T-helper 9 cell (primary cell): ENCODE results near the gene FBXO4.

Source experiments
- DNase-seq: peaks from one replicate; pipeline ENCODE4 v3.0.0-alpha.2; 2020
- total RNA-seq, 2 donors: gene quantifications; one replicate each; lab custom pipeline; 2026; lab: John Stamatoyannopoulos, UW

The FBXO4 gene, protein sequence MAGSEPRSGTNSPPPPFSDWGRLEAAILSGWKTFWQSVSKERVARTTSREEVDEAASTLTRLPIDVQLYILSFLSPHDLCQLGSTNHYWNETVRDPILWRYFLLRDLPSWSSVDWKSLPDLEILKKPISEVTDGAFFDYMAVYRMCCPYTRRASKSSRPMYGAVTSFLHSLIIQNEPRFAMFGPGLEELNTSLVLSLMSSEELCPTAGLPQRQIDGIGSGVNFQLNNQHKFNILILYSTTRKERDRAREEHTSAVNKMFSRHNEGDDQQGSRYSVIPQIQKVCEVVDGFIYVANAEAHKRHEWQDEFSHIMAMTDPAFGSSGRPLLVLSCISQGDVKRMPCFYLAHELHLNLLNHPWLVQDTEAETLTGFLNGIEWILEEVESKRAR
- total RNA-seq: 8.9 to 15.0 reads per million in 2 donors

DNA sequence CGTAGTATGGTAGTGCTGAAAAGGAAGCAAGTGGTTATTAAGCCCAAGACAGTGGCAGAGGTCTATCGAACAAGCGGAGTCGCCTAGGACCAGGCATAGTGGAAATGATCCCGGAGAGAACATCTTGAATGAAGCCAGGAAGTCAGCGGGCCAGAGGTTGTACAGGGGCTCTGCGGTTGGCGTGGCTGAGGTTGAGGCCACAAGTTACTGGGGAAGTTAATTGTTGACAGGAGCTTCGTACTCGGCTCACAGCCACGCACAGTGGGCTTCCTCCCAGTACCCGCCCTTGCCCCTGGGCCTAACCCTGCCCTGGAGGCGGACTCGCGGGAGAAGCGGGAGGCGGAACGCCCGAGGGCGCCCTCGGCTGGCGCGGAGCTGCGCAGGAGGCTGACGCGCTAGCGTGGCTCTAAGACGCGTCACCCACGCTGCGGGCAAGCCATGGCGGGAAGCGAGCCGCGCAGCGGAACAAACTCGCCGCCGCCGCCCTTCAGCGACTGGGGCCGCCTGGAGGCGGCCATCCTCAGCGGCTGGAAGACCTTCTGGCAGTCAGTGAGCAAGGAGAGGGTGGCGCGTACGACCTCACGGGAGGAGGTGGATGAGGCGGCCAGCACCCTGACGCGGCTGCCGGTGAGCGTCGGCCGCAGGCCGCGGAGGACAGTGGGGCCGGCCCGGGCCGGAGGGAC lies at the start of gene FBXO4:
FBXO4 (plus strand) TSS at position 410 of the 683 bp plus-strand sequence; CDS start at position 439, 29 bp downstream.
- DNase-seq: peak; percentile 77

DNA sequence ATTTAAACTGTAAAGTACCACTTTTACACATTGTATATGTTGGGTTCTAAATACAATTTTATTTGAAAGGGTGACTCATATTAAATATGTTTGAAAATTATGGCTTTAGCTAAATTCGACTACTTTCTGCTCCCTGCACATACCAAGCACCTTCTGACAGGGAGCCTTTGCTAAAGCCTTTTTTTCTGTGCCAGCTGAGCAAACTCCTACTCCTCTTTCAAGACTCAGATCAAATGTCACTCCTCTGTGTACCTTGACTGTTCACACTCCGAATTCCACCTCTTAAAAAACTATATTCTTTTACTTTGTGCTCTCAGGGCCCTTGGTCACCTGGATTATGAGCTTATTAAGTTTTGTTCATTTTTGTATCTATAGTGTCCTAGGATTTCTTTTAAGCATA lies 48.4 kb upstream of the FBXO4 start:
- no peak for DNase-seq

DNA sequence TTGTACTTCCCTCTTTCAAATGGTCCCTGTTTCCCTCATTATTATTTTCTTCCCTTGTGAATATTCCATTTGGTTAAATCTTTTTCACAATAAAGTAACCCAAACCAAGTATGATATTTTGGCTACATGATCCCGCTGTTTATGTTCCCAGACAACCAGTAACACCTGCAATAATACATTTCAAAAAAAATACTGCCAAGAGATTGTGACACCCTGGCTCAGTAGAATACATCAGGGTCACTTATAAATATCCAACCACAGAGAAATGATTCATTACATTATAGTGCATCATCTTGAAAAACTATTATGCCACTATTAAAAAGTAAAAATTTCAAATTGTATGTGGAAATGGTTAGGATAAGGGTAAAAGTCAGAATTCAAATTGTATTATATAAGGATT lies 47.7 kb upstream of the FBXO4 start:
- no peak for DNase-seq

DNA sequence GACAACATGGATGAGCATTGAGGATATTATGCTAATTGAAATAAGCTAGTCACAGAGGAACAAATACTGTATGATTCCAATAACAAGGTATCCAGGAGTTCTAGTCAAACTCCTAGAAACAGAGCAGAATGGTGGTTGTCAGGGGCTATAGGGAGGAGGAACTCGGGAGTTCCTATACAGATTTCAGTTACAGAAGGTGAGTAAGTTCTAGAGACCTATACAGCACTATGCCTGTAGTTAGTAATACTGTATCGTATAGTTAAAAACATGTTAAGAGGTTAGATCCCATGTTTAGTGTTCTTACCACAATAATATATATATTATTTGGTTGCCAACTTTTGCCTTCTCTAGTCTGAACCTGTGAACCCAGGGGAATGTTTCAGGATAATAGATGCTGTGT lies 46.9 kb upstream of the FBXO4 start:
- no peak for DNase-seq

DNA sequence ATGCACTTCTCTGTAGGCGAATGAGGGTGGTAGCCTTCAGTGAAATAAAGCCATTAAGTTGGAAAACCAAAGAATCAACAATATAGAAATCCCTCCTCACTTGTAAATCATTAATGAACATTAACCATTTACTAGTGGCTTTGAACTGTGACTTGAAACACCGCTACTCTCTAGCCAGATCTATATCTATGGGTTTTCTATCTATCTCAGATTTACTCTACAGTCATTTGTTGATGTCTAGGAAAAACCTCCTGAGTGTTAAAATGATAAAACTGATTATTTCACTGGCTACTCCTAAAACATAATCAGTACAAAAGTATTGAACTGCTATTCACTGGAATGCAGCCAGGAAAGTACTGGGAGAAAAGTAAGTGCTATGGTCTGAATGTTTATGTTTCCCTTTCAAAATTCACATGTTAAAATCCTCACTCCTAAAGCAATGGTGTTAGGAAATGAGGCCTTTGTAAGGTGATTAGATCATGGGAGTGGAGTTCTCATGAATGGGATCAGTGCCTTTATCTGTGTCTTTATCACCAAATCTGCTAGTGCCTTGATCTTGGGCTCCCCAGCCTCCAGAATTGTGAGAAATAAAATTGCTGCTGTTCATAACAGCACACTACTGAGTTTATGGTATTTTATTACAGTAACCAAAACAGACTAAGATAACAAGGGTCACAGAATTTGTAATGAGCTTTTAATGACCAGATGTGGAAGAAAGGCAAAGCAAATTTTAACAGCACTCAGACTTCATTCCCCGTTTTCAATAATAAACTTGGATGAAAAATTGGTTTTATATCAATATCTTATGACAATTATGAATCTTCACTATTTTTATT lies 46.2 kb upstream of the FBXO4 start:
- DNase-seq: no peak

DNA sequence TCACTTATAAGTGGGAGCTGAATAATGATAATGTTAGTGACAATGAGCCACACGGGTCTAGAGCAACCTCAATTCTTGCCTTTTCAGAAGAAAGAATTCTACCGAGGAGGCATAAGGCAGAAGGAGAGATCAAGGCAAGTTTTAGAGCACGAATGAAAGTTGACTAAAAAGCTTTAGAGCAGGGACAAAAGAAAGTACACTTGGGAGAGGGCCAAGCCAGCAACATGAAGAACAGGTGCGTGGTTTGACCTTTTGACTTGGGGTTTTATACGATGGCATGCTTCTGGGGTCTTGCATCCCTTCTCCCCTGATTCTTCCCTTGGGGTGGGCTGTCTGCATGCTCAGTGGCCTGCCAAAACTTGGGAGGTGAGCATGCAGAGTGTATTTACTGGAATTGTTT lies 42.3 kb upstream of the FBXO4 start:
- DNase-seq: no peak

DNA sequence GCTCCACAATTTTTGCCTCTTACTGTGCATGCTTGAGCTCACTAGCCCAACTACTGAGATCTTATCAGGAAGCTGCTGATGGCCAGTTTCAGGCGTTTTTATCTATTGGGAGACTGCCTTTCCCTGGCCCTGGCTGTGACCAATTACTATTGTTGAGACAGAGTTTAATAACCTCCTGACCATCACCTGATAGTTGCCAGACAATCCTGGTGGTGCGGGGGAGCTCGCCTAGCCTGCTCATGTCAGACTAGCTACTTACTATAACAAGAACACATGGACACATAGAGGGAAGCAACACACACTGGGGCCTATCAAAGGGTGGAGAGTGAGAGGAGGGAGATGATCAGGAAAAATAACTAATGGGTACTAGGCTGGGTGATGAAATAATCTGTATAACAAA lies 41.8 kb upstream of the FBXO4 start:
- DNase-seq: no peak

DNA sequence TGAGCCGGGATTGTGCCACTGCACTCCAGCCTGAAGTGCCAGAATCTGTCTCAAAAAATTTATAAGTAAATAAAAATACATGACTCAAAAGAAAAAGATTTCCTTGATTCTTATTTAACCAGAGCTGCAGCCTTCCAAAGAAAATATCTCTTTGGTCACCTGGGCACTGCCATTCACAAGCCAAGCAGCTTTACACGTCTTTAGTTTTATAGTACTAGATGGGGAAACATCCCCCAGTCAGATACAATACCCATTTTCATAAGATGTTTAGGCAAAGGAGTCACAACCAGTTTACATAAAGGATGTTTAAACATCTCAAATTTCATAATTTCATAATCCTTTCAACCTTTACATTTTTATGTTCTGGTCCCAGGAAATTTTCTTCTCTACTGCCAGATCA lies 41.1 kb upstream of the FBXO4 start:
- no peak for DNase-seq

DNA sequence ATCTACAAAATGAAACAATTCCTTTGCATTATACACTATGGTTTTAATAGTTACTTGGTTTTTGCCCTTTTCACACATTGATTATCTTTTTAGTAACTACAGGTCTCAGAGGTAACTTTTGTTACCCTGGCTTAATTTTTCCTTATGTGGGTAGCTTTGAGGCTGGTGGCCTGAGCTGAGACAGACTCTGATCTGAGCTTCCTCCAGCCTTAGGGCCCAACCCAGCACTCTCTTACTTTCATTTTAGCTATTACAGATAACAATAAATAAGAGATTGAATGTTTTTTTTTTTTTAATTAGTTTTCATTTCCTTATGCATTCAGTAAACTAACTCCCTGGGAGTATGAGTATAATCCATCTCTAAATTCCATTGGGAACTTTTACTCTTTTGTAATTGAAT lies 39.8 kb upstream of the FBXO4 start:
- no peak for DNase-seq

DNA sequence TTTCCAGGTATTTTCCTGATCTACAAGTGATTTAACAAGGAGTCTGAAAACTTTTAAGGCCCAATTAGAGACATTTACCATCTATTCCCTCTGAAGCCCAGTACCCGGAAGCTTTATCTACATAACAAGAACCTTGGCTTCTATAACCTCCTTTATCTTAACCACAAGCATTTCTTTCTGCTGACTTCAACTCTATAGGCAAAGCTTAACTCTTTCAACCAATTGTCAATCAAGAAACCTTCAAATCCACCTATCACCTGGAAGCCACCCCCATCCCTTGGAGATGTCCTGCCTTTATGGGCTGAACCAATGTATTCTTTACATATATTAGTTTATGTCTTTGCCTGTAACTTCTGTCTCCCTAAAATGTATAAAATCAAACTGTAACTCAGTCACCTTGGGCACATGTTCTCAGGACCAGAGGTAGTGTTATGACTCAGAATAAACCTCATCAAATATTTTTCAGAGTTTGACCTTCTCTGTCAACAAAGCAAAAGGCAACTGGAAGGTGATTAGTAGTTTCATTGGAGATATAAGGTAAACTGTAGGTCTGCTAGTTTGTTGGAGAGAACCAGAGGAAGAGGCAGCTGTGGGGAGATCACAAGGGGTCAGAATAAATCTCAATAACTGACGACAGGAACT lies 33.9 kb upstream of the FBXO4 start:
- no peak for DNase-seq

DNA sequence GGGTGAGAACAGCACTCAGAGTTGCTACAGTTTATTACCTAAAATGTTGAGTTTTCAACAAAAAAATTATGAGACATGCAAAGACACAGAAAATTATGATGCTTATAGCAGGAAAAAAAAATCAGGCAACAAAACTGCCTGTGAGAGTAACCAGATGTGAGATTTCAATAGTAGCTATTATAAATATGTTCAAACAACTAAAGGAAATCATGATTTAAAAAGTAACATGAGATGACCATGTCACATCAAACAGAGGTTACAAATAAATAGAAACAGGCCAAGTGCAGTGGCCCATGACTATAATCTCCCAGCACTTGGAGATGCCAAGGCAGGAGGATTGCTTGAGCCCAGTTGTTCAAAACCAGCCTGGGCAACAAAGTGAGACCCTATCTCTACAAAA lies 33.0 kb upstream of the FBXO4 start:
- no peak for DNase-seq

DNA sequence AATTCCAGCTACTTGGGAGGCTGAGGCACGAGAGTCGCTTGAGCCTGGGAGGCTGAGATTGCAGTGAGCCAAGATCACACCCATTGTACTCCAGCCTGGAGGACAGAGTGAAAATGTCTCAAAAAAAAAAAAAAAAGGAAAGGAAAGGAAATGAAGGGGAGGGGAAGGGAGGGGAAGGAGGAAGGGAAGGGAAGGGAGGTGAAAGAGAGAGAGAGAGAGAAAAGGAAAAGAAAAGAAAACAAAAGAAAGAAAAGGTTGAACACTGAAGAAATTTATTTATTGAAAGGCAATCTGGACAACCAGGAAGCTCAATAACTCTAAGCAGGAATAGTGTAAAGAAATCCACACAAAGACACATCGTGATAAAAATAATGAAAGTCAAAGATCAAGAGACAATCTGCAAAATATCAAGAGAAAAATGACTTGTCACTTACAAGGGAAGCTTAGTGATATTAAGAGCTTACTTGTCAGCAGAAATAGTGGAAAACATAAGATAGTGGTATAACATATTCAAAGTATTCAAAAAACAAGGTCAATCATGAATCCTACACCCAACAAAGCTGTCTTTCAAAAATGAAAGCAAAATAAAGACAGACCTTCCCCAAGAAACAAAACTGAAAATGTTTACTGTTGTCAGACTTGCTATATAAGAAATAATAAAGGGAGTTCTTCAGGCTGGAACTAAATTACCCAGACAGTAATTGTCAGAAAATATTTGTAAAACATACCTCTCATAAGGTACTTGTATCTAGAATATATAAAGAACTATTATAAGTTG lies 31.8 kb upstream of the FBXO4 start:
- DNase-seq: no peak

DNA sequence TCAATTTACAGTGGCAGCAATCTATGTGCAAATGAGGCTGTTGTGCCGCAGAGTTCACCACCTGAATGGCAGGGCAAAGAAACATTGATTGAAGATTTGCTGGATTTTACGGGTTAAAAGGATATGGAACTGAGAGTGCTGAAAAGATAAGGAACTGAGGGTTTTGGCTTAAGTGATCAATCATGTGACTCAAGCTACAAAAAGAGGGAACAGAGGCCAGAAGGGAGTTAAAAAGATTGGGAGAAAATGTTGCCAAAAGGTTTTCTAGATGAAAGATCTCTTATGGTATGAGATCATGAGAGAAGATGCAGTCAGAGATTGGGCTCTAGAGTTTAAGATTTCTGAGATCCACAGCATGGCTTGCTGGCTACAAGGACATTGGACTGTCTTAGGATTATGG lies 28.9 kb upstream of the FBXO4 start:
- no peak for DNase-seq

DNA sequence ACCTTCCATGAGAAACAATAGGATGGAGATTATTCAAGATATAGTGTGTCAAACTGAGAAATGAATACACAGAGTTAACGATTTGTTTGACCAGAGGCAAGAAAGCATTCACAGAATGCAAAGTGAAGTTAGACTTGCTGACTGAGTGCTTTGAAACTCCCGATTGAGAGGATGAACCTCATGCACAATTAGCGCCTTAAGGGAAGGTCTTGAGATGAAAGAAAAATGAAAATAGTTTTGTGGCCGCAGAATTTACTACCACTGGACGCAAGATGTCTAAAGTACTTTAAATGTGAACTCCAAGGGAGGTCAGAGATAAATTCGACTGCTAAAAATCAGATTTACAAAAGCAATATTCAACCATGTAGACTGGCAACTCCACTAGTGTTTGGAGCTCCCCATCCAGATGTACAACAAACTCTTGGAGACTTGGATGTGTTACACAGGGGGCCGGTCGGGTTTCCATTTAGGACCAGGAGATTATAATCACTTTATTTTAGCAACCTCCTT lies 21.6 kb upstream of the FBXO4 start:
- no peak for DNase-seq

DNA sequence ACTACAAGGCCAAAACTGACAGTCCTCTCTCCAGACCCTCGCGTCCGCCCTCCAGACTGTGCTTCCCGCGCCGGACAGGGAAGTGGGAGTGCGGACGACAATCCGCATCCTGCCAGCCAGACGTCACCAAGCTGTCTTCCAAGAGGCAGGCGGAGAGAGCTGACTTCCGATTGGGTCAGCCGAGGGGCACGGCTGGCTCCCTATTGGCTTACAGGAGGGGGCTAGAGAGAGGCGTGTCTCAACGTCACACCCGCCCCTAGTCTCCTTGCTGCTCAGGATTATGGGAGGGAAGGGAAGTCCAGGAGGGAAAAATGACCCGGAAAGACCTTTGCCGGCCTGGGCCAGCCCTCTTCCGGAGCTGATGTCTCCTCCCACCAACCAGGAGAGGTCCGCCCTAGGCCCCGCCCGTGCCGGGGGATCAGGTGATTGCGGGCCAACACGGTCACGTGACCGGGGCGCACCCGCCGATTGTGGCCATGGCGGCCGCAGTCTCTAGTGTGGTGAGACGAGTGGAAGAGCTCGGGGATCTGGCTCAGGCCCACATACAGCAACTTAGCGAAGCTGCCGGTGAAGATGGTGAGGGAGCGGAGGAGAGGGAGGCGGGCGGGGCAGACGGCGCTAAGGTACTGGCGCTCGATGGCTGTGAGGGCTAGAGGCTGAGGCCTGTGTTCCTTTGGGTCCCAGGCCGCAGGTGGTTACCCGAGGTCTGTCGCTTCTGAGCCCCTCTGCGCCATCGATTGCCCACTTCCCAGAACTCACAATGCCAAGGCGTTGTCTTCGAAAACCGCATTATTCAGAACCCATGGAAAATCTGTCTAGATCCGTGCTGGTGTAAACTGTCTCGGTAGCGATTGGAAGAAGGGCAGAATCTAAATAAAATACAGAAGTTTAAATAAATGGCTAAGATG lies 20.9 kb upstream of the FBXO4 start, which contains the start of gene RIMOC1:
RIMOC1 (plus strand) TSS at position 453 of the 908 bp plus-strand sequence; CDS start at position 477, 24 bp downstream.
- DNase-seq: peak; percentile 94

DNA sequence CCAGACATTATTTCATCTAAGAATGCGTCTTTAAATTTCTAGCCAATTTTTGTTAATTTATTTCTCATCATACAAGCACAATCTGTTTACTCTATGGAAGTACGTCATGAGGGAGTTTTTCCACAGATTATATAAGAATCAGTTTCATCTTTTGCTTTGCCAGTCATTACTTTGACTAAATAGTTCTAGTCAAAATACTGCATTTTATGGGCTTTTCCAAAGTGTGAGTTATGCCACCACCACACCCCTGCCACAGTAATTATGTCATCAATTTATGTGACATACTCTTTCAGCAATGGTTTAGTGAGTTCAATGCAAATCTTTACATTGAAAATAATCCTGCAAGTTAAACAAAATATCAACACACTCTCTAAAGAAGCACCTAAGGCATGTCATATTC lies 18.9 kb upstream of the FBXO4 start:
- DNase-seq: no peak

DNA sequence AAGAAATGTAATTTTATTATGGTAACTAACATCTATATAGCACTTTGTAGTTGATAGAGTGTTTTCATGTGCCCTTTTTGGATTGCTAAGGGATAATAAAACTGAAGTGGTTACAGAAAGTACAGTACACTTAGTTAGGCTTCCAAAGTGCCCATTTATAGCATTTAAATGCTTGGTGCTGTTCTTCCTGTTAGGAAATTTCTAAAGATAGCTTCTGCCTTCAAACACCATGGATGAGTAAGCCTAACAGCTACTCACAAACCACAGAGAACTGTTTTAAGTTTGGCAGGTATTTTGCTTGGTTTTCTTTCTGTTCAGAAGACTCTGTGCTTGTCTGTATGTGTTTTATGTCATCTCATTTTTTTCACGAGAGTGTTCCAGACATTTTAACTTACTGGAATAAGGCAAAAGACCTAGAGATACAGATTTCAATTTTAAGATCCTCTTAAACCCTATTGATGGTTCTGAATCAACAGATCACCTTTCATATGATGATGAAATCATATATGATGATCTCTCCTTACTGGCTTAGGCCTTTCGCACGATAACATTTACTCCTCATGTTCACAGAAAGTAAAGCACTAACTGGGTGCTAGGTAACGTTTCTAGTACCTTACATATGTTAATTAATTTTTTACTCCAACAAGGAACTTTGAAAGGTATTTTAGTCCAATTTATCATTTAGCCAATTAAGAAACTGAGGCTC lies 16.6 kb upstream of the FBXO4 start:
- DNase-seq: no peak

DNA sequence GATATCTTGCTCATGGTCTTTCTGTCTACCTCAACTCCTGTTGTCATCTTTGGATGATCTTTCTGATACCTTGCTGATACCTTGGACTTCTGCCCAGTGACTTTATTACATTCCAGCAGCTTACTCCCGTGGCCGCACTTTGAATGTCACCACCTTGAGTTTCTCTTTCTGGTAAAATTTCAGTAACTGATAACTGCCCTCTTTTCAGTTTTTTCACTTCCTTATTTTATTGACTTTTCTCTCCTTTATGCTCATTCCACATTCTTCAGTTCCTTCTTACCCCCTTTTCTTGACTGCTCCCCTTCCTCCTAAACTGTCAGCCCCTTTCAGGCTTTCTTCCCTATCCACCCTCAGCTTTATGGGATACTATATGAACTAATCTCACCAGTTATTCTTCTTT lies 7.0 kb upstream of the FBXO4 start:
- DNase-seq: no peak

DNA sequence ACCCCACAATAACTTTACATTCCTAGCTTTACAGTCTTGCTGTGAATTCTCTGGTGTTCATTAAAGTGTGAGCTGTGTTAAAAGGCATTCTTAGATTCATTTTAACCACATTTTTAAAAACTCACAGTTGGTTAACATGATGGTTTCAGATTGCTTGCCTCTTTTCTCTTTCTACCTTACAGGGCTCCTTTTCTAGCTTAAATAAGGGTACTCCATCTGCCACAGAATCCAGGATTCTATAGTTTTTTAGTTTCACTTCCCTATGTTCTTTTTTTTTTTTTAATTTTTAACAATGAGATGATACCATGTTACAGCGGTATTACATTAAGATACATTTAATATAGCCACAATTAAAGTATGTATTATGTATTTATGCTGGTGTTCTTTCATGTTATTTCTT lies 3.9 kb upstream of the FBXO4 start:
- DNase-seq: no peak

DNA sequence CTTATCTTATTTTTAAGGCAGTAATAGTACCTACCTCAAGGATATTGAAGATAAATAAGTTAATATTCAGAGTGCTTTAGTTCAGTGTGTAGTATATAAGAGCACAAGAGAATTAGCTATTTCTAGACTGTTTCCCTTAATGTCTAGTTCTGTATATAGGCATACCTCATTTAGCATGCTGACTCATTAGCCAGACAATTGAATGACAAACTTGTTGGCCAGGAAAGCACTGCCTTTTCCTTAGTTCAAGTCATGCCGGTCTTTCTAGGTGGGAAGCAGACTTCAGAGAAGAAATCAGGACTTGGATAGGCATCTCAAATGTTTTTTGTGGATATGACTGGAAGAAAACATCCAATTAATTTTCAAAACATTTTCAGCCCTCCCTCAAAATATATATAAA lies 3.2 kb upstream of the FBXO4 start:
- no peak for DNase-seq
